WTC11 (cell line): ENCODE measurements around the gene FBXO42. TPM values are rescaled to one million over a fixed set of nuclear protein-coding genes. Genes with fewer than 3 reads are reported as not detected.

ENCODE experiments used
- ATAC-seq: fragments of 200-7000 bp; cut with Tn5 transposase; 2 replicates; pipeline ENCODE4 v1.10.0; 2021; ENCODE audit warnings: mild to moderate bottlenecking, moderate library complexity
- CTCF ChIA-PET: fragments of 300-600 bp; sonication (Branson Sonifier 250); formaldehyde crosslinking; loops from one replicate; lab custom pipeline; 2021; ENCODE audit warnings: antibody characterized with exemption; lab: Charles Lee
- POLR2A ChIA-PET: fragments of 350-600 bp; sonication (Branson Sonifier 250); formaldehyde crosslinking; loops from one replicate; lab custom pipeline; 2021; ENCODE audit warnings: antibody characterized with exemption; lab: Charles Lee
- DNase-seq: peaks from one replicate; pipeline ENCODE4 v3.0.0; 2021; ENCODE audit warnings: low spot score
- H3K27ac Mint-ChIP-seq: 2 replicates; pipeline ENCODE4 v1.8.0; 2021; ENCODE audit warnings: mixed read lengths
- H3K27me3 Mint-ChIP-seq: 2 replicates; pipeline ENCODE4 v1.8.0; 2021; ENCODE audit warnings: low read depth, mild to moderate bottlenecking, moderate library complexity, mixed read lengths
- H3K36me3 Mint-ChIP-seq: 2 replicates; pipeline ENCODE4 v1.8.0; 2021; ENCODE audit warnings: mixed read lengths
- H3K4me1 Mint-ChIP-seq: 2 replicates; pipeline ENCODE4 v1.8.0; 2022; ENCODE audit warnings: mixed read lengths
- H3K4me3 Mint-ChIP-seq: 2 replicates; pipeline ENCODE4 v1.8.0; 2021; ENCODE audit warnings: mild to moderate bottlenecking, moderate library complexity, mixed read lengths
- H3K9me3 Mint-ChIP-seq: 2 replicates; pipeline ENCODE4 v1.8.0; 2021; ENCODE audit warnings: mixed read lengths
- FOXJ3 ChIP-seq: sonication (generic); formaldehyde crosslinking; IDR thresholded peaks from 2 replicates; pipeline ENCODE4 v1.9.0; 2021; ENCODE audit warnings: missing genetic modification reagents, mild to moderate bottlenecking, borderline replicate concordance
- IRF2 ChIP-seq: sonication (generic); formaldehyde crosslinking; IDR thresholded peaks from 2 replicates; pipeline ENCODE4 v1.8.0; 2022; ENCODE audit warnings: low read depth, missing genetic modification reagents, borderline replicate concordance
- JAZF1 ChIP-seq: fragments of 250-450 bp; sonication (Bioruptor Pico); IDR thresholded peaks from 2 replicates; pipeline ENCODE4 v1.9.0; 2021; ENCODE audit warnings: moderate library complexity, mild to moderate bottlenecking, inconsistent platforms
- MXD4 ChIP-seq: fragments of 250-450 bp; sonication (Bioruptor Pico); IDR thresholded peaks from 2 replicates; pipeline ENCODE4 v1.8.0; 2021; ENCODE audit warnings: mild to moderate bottlenecking, moderate library complexity, borderline replicate concordance
- NFYB ChIP-seq: sonication (generic); formaldehyde crosslinking; conservative IDR thresholded peaks from 2 replicates; pipeline ENCODE4 v1.8.0; 2022; ENCODE audit warnings: low read depth, missing genetic modification reagents
- NR2C2 ChIP-seq: sonication (generic); formaldehyde crosslinking; IDR thresholded peaks from 2 replicates; pipeline ENCODE4 v1.8.0; 2022; ENCODE audit warnings: mild to moderate bottlenecking, missing genetic modification reagents
- SMAD3 ChIP-seq: sonication (generic); formaldehyde crosslinking; IDR thresholded peaks from 2 replicates; pipeline ENCODE4 v1.8.0; 2022; ENCODE audit warnings: missing genetic modification reagents, mild to moderate bottlenecking, borderline replicate concordance
- TP53 ChIP-seq: sonication (generic); formaldehyde crosslinking; IDR thresholded peaks from 2 replicates; pipeline ENCODE4 v1.8.1; 2023; ENCODE audit warnings: mild to moderate bottlenecking, missing genetic modification reagents
- ZNF317 ChIP-seq: sonication (generic); formaldehyde crosslinking; IDR thresholded peaks from 2 replicates; pipeline ENCODE4 v1.8.1; 2023; ENCODE audit warnings: low read depth, mild to moderate bottlenecking, moderate library complexity, missing genetic modification reagents, borderline replicate concordance
- total RNA-seq: library from RNA; stranded (reverse); gene quantifications from 3 replicates; pipeline ENCODE4 v1.2.3, GENCODE V29; 2021
- TF ChIP-seq, protein P1 (sequence below): sonication (generic); formaldehyde crosslinking; IDR thresholded peaks from 2 replicates; pipeline ENCODE4 v1.8.1; 2023; ENCODE audit warnings: mild to moderate bottlenecking, missing genetic modification reagents, moderate library complexity
- TF ChIP-seq, protein P2 (sequence below): sonication (generic); formaldehyde crosslinking; IDR thresholded peaks from 2 replicates; pipeline ENCODE4 v1.8.1; 2023; ENCODE audit warnings: mild to moderate bottlenecking, missing genetic modification reagents, moderate library complexity
- TF ChIP-seq, protein P3 (sequence below): sonication (generic); formaldehyde crosslinking; IDR thresholded peaks from 2 replicates; pipeline ENCODE4 v1.8.1; 2023; ENCODE audit warnings: mild to moderate bottlenecking, missing genetic modification reagents, borderline replicate concordance
- TF ChIP-seq, protein P4 (sequence below): sonication (generic); formaldehyde crosslinking; IDR thresholded peaks from 2 replicates; pipeline ENCODE4 v1.8.1; 2022; ENCODE audit warnings: low read depth, mild to moderate bottlenecking, moderate library complexity, missing genetic modification reagents, borderline replicate concordance
- TF ChIP-seq, protein P5 (sequence below): sonication (generic); formaldehyde crosslinking; IDR thresholded peaks from 2 replicates; pipeline ENCODE4 v1.8.0; 2022; ENCODE audit warnings: mild to moderate bottlenecking, missing genetic modification reagents
- TF ChIP-seq, protein P6 (sequence below): sonication (generic); formaldehyde crosslinking; conservative IDR thresholded peaks from 2 replicates; pipeline ENCODE4 v1.8.1; 2022; ENCODE audit warnings: mild to moderate bottlenecking, missing genetic modification reagents
- TF ChIP-seq, protein P7 (sequence below): fragments of 250-450 bp; sonication (Bioruptor Pico); IDR thresholded peaks from 2 replicates; pipeline ENCODE4 v1.9.0; 2021; ENCODE audit warnings: mild to moderate bottlenecking

Gene FBXO42
- total RNA-seq, 1 experiment from 2014 or later, result 17.5 TPM

DNA sequence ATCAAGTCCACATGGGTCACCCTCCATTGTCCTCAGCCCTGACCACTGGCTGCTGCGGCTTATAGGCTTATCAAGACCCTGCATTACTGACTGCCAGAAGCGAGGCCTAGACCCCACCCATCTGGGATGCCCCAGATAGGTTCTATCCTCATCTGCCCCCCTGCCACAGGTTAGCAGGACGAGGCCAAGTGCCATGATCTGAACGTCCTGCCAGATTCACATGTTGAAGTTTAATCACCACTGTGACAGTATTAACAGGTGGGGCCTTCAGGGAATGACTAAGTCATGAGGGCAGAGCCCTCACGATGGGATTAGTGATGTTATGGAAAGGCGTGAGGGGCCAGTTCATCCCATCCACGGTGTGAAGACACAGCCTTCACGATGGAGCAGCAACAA lies 109.1 kb downstream of the FBXO42 start (continued):
- TF ChIP-seq, protein P1, sequence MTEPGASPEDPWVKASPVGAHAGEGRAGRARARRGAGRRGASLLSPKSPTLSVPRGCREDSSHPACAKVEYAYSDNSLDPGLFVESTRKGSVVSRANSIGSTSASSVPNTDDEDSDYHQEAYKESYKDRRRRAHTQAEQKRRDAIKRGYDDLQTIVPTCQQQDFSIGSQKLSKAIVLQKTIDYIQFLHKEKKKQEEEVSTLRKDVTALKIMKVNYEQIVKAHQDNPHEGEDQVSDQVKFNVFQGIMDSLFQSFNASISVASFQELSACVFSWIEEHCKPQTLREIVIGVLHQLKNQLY, result no peak
- TF ChIP-seq NFYB (CRISPR knock-in tag) (no peak), ZNF317 (CRISPR knock-in tag) (no peak), JAZF1 (CRISPR knock-in tag) (no peak)
- TF ChIP-seq, protein P2, sequence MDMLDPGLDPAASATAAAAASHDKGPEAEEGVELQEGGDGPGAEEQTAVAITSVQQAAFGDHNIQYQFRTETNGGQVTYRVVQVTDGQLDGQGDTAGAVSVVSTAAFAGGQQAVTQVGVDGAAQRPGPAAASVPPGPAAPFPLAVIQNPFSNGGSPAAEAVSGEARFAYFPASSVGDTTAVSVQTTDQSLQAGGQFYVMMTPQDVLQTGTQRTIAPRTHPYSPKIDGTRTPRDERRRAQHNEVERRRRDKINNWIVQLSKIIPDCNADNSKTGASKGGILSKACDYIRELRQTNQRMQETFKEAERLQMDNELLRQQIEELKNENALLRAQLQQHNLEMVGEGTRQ, result no peak
- TF ChIP-seq, protein P3, sequence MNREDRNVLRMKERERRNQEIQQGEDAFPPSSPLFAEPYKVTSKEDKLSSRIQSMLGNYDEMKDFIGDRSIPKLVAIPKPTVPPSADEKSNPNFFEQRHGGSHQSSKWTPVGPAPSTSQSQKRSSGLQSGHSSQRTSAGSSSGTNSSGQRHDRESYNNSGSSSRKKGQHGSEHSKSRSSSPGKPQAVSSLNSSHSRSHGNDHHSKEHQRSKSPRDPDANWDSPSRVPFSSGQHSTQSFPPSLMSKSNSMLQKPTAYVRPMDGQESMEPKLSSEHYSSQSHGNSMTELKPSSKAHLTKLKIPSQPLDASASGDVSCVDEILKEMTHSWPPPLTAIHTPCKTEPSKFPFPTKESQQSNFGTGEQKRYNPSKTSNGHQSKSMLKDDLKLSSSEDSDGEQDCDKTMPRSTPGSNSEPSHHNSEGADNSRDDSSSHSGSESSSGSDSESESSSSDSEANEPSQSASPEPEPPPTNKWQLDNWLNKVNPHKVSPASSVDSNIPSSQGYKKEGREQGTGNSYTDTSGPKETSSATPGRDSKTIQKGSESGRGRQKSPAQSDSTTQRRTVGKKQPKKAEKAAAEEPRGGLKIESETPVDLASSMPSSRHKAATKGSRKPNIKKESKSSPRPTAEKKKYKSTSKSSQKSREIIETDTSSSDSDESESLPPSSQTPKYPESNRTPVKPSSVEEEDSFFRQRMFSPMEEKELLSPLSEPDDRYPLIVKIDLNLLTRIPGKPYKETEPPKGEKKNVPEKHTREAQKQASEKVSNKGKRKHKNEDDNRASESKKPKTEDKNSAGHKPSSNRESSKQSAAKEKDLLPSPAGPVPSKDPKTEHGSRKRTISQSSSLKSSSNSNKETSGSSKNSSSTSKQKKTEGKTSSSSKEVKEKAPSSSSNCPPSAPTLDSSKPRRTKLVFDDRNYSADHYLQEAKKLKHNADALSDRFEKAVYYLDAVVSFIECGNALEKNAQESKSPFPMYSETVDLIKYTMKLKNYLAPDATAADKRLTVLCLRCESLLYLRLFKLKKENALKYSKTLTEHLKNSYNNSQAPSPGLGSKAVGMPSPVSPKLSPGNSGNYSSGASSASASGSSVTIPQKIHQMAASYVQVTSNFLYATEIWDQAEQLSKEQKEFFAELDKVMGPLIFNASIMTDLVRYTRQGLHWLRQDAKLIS (CRISPR knock-in tag), result no peak
- TF ChIP-seq, all 79 proteins: peak for 0

DNA sequence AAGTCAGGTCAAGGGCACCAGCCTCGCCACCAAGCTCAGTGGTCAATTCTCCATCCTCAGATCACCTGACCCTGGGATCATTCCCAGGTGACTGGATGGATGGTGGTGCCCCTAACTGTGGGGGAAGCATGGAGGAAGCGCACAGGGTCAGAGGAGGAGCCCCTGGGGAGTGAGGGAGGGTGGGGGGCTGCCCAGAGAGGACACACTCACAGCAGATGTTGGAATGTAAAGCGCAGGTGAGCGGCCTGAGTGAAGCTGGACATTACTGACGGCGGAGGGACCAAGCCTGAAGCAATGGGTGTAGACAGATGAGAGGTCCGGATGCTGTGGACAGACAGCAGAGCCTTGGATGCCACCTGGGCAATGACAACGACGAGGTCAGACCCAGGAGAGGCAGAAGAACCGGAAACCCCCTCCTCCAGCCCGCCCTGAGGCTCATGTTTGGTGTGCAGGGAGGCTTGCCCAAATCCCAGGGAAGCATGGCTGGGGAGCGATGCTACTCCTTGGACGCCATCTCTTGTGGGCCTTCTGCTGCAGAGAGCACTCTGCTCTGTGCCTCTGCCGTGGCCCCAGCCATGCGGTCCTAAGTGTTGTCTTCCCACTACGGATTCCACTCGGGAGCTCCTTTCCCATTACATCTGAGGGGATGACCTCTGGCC lies 109.6 kb downstream of the FBXO42 start:
- ATAC-seq, result no peak
- Mint-ChIP-seq H3K4me1 (peaks cover 8% of the 10 kb centered on the region; the same call in 1 of the 2 replicates), H3K27me3 (no peaks in the 10 kb centered on the region), H3K27ac (no peak overlapping the region), H3K4me3 (no peak overlapping the region), H3K9me3 (no peaks in the 10 kb centered on the region), H3K36me3 (peaks cover 3% of the 10 kb centered on the region; the same call in 1 of the 2 replicates)
- no peak for TF ChIP-seq FOXJ3 (CRISPR knock-in tag)
- no peak for TF ChIP-seq IRF2 (CRISPR knock-in tag)
- TF ChIP-seq MXD4 (CRISPR knock-in tag), result no peak
- TF ChIP-seq, protein P4, sequence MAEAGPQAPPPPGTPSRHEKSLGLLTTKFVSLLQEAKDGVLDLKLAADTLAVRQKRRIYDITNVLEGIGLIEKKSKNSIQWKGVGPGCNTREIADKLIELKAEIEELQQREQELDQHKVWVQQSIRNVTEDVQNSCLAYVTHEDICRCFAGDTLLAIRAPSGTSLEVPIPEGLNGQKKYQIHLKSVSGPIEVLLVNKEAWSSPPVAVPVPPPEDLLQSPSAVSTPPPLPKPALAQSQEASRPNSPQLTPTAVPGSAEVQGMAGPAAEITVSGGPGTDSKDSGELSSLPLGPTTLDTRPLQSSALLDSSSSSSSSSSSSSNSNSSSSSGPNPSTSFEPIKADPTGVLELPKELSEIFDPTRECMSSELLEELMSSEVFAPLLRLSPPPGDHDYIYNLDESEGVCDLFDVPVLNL, result no peak
- TF ChIP-seq NR2C2, result no peak
- no peak for TF ChIP-seq TP53
- TF ChIP-seq, protein P5, sequence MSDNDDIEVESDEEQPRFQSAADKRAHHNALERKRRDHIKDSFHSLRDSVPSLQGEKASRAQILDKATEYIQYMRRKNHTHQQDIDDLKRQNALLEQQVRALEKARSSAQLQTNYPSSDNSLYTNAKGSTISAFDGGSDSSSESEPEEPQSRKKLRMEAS, result no peak
- no peak for TF ChIP-seq SMAD3 (CRISPR knock-in tag)
- TF ChIP-seq, protein P6, sequence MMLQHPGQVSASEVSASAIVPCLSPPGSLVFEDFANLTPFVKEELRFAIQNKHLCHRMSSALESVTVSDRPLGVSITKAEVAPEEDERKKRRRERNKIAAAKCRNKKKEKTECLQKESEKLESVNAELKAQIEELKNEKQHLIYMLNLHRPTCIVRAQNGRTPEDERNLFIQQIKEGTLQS (CRISPR knock-in tag), result no peak
- TF ChIP-seq, protein P7, sequence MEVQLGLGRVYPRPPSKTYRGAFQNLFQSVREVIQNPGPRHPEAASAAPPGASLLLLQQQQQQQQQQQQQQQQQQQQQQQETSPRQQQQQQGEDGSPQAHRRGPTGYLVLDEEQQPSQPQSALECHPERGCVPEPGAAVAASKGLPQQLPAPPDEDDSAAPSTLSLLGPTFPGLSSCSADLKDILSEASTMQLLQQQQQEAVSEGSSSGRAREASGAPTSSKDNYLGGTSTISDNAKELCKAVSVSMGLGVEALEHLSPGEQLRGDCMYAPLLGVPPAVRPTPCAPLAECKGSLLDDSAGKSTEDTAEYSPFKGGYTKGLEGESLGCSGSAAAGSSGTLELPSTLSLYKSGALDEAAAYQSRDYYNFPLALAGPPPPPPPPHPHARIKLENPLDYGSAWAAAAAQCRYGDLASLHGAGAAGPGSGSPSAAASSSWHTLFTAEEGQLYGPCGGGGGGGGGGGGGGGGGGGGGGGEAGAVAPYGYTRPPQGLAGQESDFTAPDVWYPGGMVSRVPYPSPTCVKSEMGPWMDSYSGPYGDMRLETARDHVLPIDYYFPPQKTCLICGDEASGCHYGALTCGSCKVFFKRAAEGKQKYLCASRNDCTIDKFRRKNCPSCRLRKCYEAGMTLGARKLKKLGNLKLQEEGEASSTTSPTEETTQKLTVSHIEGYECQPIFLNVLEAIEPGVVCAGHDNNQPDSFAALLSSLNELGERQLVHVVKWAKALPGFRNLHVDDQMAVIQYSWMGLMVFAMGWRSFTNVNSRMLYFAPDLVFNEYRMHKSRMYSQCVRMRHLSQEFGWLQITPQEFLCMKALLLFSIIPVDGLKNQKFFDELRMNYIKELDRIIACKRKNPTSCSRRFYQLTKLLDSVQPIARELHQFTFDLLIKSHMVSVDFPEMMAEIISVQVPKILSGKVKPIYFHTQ (CRISPR knock-in tag), result no peak
- ChIA-PET POLR2A (no interaction called here), CTCF (interaction anchor here (1.1 to 2.0 kb wide), 4 partner anchors 25 to 121 kb away, joined by 3 to 18 read pairs (median 4); partner anchors contain the start of gene ARHGEF19)
- DNase-seq, result no peak
